H1 (cell line): ENCODE results near the gene TOP3B. TPM values are rescaled to one million over a fixed set of nuclear protein-coding genes. Genes with fewer than 3 reads are reported as not detected.

Experiments used
- CTCF ChIA-PET: fragments of 300-600 bp; sonication (Branson Sonifier 250); formaldehyde crosslinking; loops from one replicate; lab custom pipeline; 2021; ENCODE audit not compliant: partially characterized antibody; lab: Charles Lee
- POLR2A ChIA-PET: fragments of 300-600 bp; sonication (Branson Sonifier 250); formaldehyde crosslinking; loops from one replicate; lab custom pipeline; 2021; ENCODE audit warnings: inconsistent platforms; ENCODE audit not compliant: partially characterized antibody; lab: Charles Lee
- DNase-seq, 2 experiments: peaks; one replicate each; pipeline versions ENCODE4 v3.0.0 to v3.0.0-alpha.2; 2010 to 2022; ENCODE audit warnings: low spot score in 2 of 2, low read depth in 1 of 2, mixed read lengths in 1 of 2
- FAIRE-seq: peaks from 2 replicates; lab custom pipeline; 2011; peaks lifted over from hg19 to GRCh38; lab: Jason Lieb, UNC
- H2AFZ ChIP-seq: 2 replicates; pipeline ENCODE4 v1.8.1; 2012; ENCODE audit warnings: low read length, inconsistent platforms
- H2AK5ac ChIP-seq: 2 replicates; pipeline ENCODE4 v1.6.1; 2013; ENCODE audit warnings: low read depth, low read length
- H2BK120ac ChIP-seq: replicated peaks from 2 replicates; pipeline ENCODE3; 2013; ENCODE audit warnings: low read depth, low read length, inconsistent platforms
- H2BK12ac ChIP-seq: 2 replicates; pipeline ENCODE4 v1.6.1; 2013; ENCODE audit warnings: low read depth, low read length
- H2BK15ac ChIP-seq: 2 replicates; pipeline ENCODE4 v1.6.1; 2013; ENCODE audit warnings: low read length
- H2BK20ac ChIP-seq: 2 replicates; pipeline ENCODE4 v1.6.1; 2013; ENCODE audit warnings: low read length
- H2BK5ac ChIP-seq: 2 replicates; pipeline ENCODE4 v1.6.1; 2013; ENCODE audit warnings: low read depth, low read length
- H3K14ac ChIP-seq: 2 replicates; pipeline ENCODE4 v1.6.1; 2013; ENCODE audit warnings: inconsistent platforms; ENCODE audit not compliant: insufficient read length
- H3K18ac ChIP-seq: 2 replicates; pipeline ENCODE4 v1.6.1; 2013; ENCODE audit warnings: low read length; ENCODE audit errors: extremely low read depth
- H3K23ac ChIP-seq: 2 replicates; pipeline ENCODE4 v1.6.1; 2013; ENCODE audit warnings: inconsistent platforms; ENCODE audit not compliant: insufficient read length
- H3K23me2 ChIP-seq: 2 replicates; pipeline ENCODE4 v1.6.1; 2013; ENCODE audit warnings: low read depth, low read length
- H3K27ac ChIP-seq: 2 replicates; pipeline ENCODE4 v1.6.1; 2011; ENCODE audit warnings: low read depth, low read length, inconsistent platforms
- H3K27me3 ChIP-seq, 4 experiments: replicated peaks in 1 of 4; 1 replicate in 1 of 4; 2 replicates in 3 of 4; pipeline versions ENCODE4 v1.6.1 to v1.8.1; 2011 to 2013; ENCODE audit warnings: low read length in 3 of 4, mild to moderate bottlenecking in 3 of 4, inconsistent platforms in 2 of 4, mixed read lengths in 2 of 4, moderate library complexity in 1 of 4; ENCODE audit not compliant: control insufficient read depth in 3 of 4, insufficient read depth in 3 of 4; ENCODE audit errors: extremely low read depth in 1 of 4
- H3K36me3 ChIP-seq, 4 experiments: 2 replicates each; pipeline versions ENCODE4 v1.6.1 to v1.8.1; 2011 to 2013; ENCODE audit warnings: mild to moderate bottlenecking in 4 of 4, low read length in 3 of 4, moderate library complexity in 2 of 4, control low read depth in 1 of 4, inconsistent platforms in 1 of 4; ENCODE audit not compliant: insufficient read depth in 4 of 4, control insufficient read depth in 2 of 4
- H3K4ac ChIP-seq: replicated peaks from 2 replicates; pipeline ENCODE3; 2013; ENCODE audit warnings: low read length, low read depth, mixed read lengths, inconsistent platforms; ENCODE audit not compliant: insufficient read length
- H3K4me1 ChIP-seq, 4 experiments: replicated peaks in 1 of 4; 1 replicate in 1 of 4; 2 replicates in 3 of 4; pipeline versions ENCODE4 v1.6.1 to v1.8.1; 2011 to 2013; ENCODE audit warnings: low read length in 3 of 4, inconsistent platforms in 2 of 4, mixed read lengths in 1 of 4; ENCODE audit not compliant: insufficient read depth in 4 of 4, control insufficient read depth in 3 of 4
- H3K4me2 ChIP-seq, 2 experiments: 2 replicates each; pipeline versions ENCODE4 v1.6.1 to v1.8.1; 2011 to 2013; ENCODE audit warnings: low read depth in 2 of 2, low read length in 2 of 2, control low read depth in 1 of 2, inconsistent platforms in 1 of 2, mild to moderate bottlenecking in 1 of 2; ENCODE audit not compliant: insufficient read depth in 1 of 2
- H3K4me3 ChIP-seq, 4 experiments: fragments of 200-600, 300-600 bp in 1 of 4; sonication (generic), shearing (Covaris generic), sonication (Bioruptor Twin) in 1 of 4; 2 replicates each; pipeline versions ENCODE4 v1.5.1 to v1.8.1; 2011 to 2016; ENCODE audit warnings: low read length in 4 of 4, low read depth in 3 of 4, control low read depth in 2 of 4, inconsistent platforms in 2 of 4, mild to moderate bottlenecking in 2 of 4, mixed read lengths in 1 of 4, moderate library complexity in 1 of 4; ENCODE audit not compliant: insufficient read depth in 2 of 4; ENCODE audit errors: extremely low read depth in 1 of 4
- H3K56ac ChIP-seq: replicated peaks from 2 replicates; pipeline ENCODE3; 2013; ENCODE audit warnings: low read depth, mild to moderate bottlenecking, mixed read lengths, low read length, inconsistent platforms; ENCODE audit not compliant: insufficient read length
- H3K79me1 ChIP-seq: 2 replicates; pipeline ENCODE4 v1.6.1; 2013; ENCODE audit warnings: low read depth, low read length, control low read depth
- H3K79me2 ChIP-seq, 2 experiments: 2 replicates each; pipeline versions ENCODE4 v1.6.1 to v1.8.1; 2012 to 2013; ENCODE audit warnings: low read length in 2 of 2, mild to moderate bottlenecking in 2 of 2, inconsistent platforms in 1 of 2; ENCODE audit not compliant: insufficient read depth in 2 of 2, control insufficient read depth in 1 of 2
- H3K9ac ChIP-seq, 4 experiments: replicated peaks in 1 of 4; 1 replicate in 1 of 4; 2 replicates in 3 of 4; pipeline versions ENCODE4 v1.6.1 to v1.8.1; 2011 to 2013; ENCODE audit warnings: low read depth in 3 of 4, low read length in 3 of 4, control low read depth in 2 of 4, mild to moderate bottlenecking in 2 of 4, moderate library complexity in 2 of 4, inconsistent platforms in 1 of 4; ENCODE audit errors: extremely low read depth in 1 of 4
- H3K9me3 ChIP-seq, 2 experiments: 2 replicates each; pipeline versions ENCODE4 v1.6.1 to v1.8.1; 2012 to 2013; ENCODE audit warnings: mild to moderate bottlenecking in 2 of 2, moderate library complexity in 2 of 2, control low read depth in 1 of 2, inconsistent platforms in 1 of 2, low read depth in 1 of 2, low read length in 1 of 2, mixed read lengths in 1 of 2; ENCODE audit not compliant: insufficient read depth in 2 of 2
- H4K20me1 ChIP-seq, 2 experiments: replicated peaks in 1 of 2; 2 replicates each; pipeline versions ENCODE3 to v1.8.1; 2011 to 2013; ENCODE audit warnings: inconsistent platforms in 2 of 2, low read length in 2 of 2, mild to moderate bottlenecking in 1 of 2; ENCODE audit not compliant: insufficient read depth in 2 of 2, control insufficient read depth in 1 of 2
- H4K5ac ChIP-seq: 2 replicates; pipeline ENCODE4 v1.6.1; 2013; ENCODE audit warnings: low read length, low read depth, mixed read lengths, inconsistent platforms; ENCODE audit not compliant: insufficient read length
- H4K8ac ChIP-seq: 2 replicates; pipeline ENCODE4 v1.8.0; 2013; ENCODE audit warnings: mild to moderate bottlenecking, moderate library complexity, low read length, inconsistent platforms; ENCODE audit not compliant: insufficient read depth; ENCODE audit errors: extremely low read depth
- H4K91ac ChIP-seq: replicated peaks from 2 replicates; pipeline ENCODE3; 2013; ENCODE audit warnings: low read length, mixed read lengths, inconsistent platforms; ENCODE audit not compliant: insufficient read length
- BACH1 ChIP-seq: IDR thresholded peaks from 2 replicates; pipeline ENCODE4 v1.6.1; 2012; ENCODE audit warnings: low read length, improper control_type of control experiment
- CREB1 ChIP-seq: IDR thresholded peaks from 2 replicates; pipeline ENCODE4 v1.6.1; 2012; ENCODE audit warnings: inconsistent platforms
- CTCF ChIP-seq, 3 experiments: IDR thresholded peaks; 1 replicate in 2 of 3; 2 replicates in 1 of 3; pipeline versions ENCODE4 v1.5.1 to v1.6.1; 2011; ENCODE audit warnings: low read length in 3 of 3, mild to moderate bottlenecking in 3 of 3, inconsistent platforms in 2 of 3, low read depth in 1 of 3, moderate library complexity in 1 of 3; ENCODE audit not compliant: insufficient read depth in 1 of 3; ENCODE audit errors: control extremely low read depth in 1 of 3
- GABPA ChIP-seq: IDR thresholded peaks from 2 replicates; pipeline ENCODE4 v1.6.1; 2011; ENCODE audit warnings: mild to moderate bottlenecking, low read length, moderate library complexity, borderline replicate concordance; ENCODE audit not compliant: insufficient read depth
- JUN ChIP-seq: IDR thresholded peaks from 2 replicates; pipeline ENCODE4 v1.6.1; 2011; ENCODE audit warnings: low read depth, mild to moderate bottlenecking, improper control_type of control experiment, low read length
- MAX ChIP-seq: IDR thresholded peaks from 2 replicates; pipeline ENCODE4 v1.6.1; 2012; ENCODE audit warnings: inconsistent platforms
- PHF8 ChIP-seq: fragments of 200-600 bp; sonication (generic); conservative IDR thresholded peaks from 2 replicates; pipeline ENCODE4 v1.7.1; 2012; ENCODE audit warnings: low read depth, mild to moderate bottlenecking, inconsistent platforms, low read length, moderate library complexity
- TCF12 ChIP-seq: IDR thresholded peaks from 2 replicates; pipeline ENCODE4 v1.6.1; 2011; ENCODE audit warnings: low read depth, mild to moderate bottlenecking, low read length
- USF2 ChIP-seq: IDR thresholded peaks from 2 replicates; pipeline ENCODE4 v1.6.1; 2011; ENCODE audit warnings: low read length, improper control_type of control experiment
- WGBS, 2 experiments: shearing (Covaris generic) in 1 of 2; methylation state at CpG; one replicate each; pipeline versions ENCODE4 v1.1.6 to v1.1.7; 2013 to 2015; ENCODE audit warnings: low lambda C conversion rate in 2 of 2, mixed read lengths in 2 of 2, inconsistent platforms in 1 of 2, low coverage in 1 of 2, missing lambda C conversion rate in 1 of 2; ENCODE audit not compliant: insufficient replicate concordance in 2 of 2, insufficient coverage in 1 of 2, insufficient read length in 1 of 2; ENCODE audit errors: extremely low coverage in 1 of 2, missing lambda C conversion rate in 1 of 2; 5-methylcytosine and 5-hydroxymethylcytosine counted together
- polyA plus RNA-seq, 7 experiments: library from polyadenylated mRNA; depleted of rRNA in 3 of 7; stranded (reverse) in 5 of 7; unstranded in 2 of 7; fragments of >200 nt in 5 of 7; fragments of 200-250 nt in 2 of 7; gene quantifications; 1 replicate in 5 of 7; 2 replicates in 1 of 7; 4 replicates in 1 of 7; pipeline versions ENCODE4 v1.2.1 to v1.2.3, GENCODE V29; 2011 to 2013; ENCODE audit warnings: missing spikeins in 2 of 7, mixed read lengths in 2 of 7
- total RNA-seq: library from RNA; stranded (reverse); fragmentation: NEBNext Ultra II Directional; extraction: Animal tissue kit (Norgen Biotek cat#: 25700); gene quantifications from 2 replicates; pipeline ENCODE4 v1.2.1, GENCODE V29; 2021

The TOP3B gene
- total and polyA plus RNA-seq, 2 of the 8 experiments (the other 6 are each of a cell fraction or from before 2014, with no cell fraction given): 30.4 to 52.8 TPM

- no peak overlapping the region for H2AFZ ChIP-seq
- no peak overlapping the region for H3K23ac ChIP-seq
- no peaks in the 10 kb centered on the region for H3K79me1 ChIP-seq
- H2BK120ac ChIP-seq: no peak overlapping the region
- H3K4me1 ChIP-seq: no peaks in the 10 kb centered on the region
- no peak overlapping the region for H2BK15ac ChIP-seq
- H3K4me2 ChIP-seq: no peak overlapping the region
- H3K9me3 ChIP-seq: peaks cover 0 to 8% of the 10 kb centered on the region in 2 experiments; a peak in 1 of 4 replicates
- WGBS, 2 experiments: 94% methylated on average over 6 of the region's 6 CpGs; no CpG with 5 or more reads in 1 of the 2 experiments
- no peak overlapping the region for H2AK5ac ChIP-seq
- no peak overlapping the region for H3K14ac ChIP-seq
- H3K36me3 ChIP-seq: peaks cover 28 to 69% (median 64%) of the 10 kb centered on the region in 4 experiments
- no peak overlapping the region for H4K91ac ChIP-seq
- H3K79me2 ChIP-seq: no peaks in the 10 kb centered on the region
- no peaks in the 10 kb centered on the region for H3K23me2 ChIP-seq
- no peak overlapping the region for H2BK12ac ChIP-seq
- no peak overlapping the region for H3K18ac ChIP-seq
- no peak overlapping the region for H3K4me3 ChIP-seq
- ChIA-PET CTCF (interaction anchor here (0.7 to 2.2 kb wide), 3 partner anchors 13 to 96 kb away, joined by 3 to 11 read pairs (median 4); partner anchors contain the start of gene PPM1F), POLR2A (interaction anchor here (0.6 to 3.8 kb wide), 6 partner anchors 13 to 283 kb away, joined by 3 to 17 read pairs (median 3); partner anchors contain the start of genes PPM1F and TOP3B)
- H3K4ac ChIP-seq: no peak overlapping the region
- no peak for DNase-seq
- H4K5ac ChIP-seq: no peak overlapping the region
- no peak overlapping the region for H2BK5ac ChIP-seq
- H3K27ac ChIP-seq: no peak overlapping the region
- no peak overlapping the region for H4K8ac ChIP-seq
- H3K56ac ChIP-seq: no peak overlapping the region
- no peak for FAIRE-seq
- no peak overlapping the region for H3K9ac ChIP-seq
- H2BK20ac ChIP-seq: no peak overlapping the region
- H3K27me3 ChIP-seq: no peaks in the 10 kb centered on the region
- peaks cover 2 to 10% of the 10 kb centered on the region in 2 experiments for H4K20me1 ChIP-seq
- no peak for TF ChIP-seq USF2
- TF ChIP-seq TCF12: no peak
- TF ChIP-seq GABPA: no peak
- TF ChIP-seq BACH1: no peak
- no peak for TF ChIP-seq CREB1
- no peak for TF ChIP-seq MAX
- TF ChIP-seq PHF8: no peak
- no peak for TF ChIP-seq CTCF (IDR thresholded peaks at IDR 0.05; ENCODE audit: control extremely low read depth in 1 of 3, insufficient read depth in 1 of 3, low read depth in 1 of 3, low read length in 3 of 3)
- TF ChIP-seq JUN: no peak
Measured at GRCh38 chr22:21965762-21966288, 16.8 kb downstream of the TOP3B start.
